Activated CD8-positive, alpha-beta memory T cell treated with anti-CD3 and anti-CD28 coated beads, Interleukin-2, amount 50 U/mL, for 1 hour (primary cell): ENCODE data around the gene GBGT1.

Source experiments
- DNase-seq: peaks from one replicate; pipeline ENCODE4 v3.0.0-alpha.2; 2020; ENCODE audit errors: extremely low read depth

GBGT1 gene

GRCh38 chr9:133125941-133126696 lies 37.6 kb downstream of the GBGT1 start:
- no peak for DNase-seq

GRCh38 chr9:133124907-133125275 lies 38.8 kb downstream of the GBGT1 start:
- DNase-seq, result no peak

GRCh38 chr9:133124123-133124906 lies 39.4 kb downstream of the GBGT1 start:
- no peak for DNase-seq

GRCh38 chr9:133122935-133123611 lies 40.6 kb downstream of the GBGT1 start:
- DNase-seq, result no peak

GRCh38 chr9:133122605-133122934 lies 41.1 kb downstream of the GBGT1 start:
- no peak for DNase-seq

- no peak for DNase-seq
These were observed 41.7 kb downstream of the GBGT1 start for GRCh38 chr9:133121915-133122550.

GRCh38 chr9:133121198-133121914 lies 42.4 kb downstream of the GBGT1 start, which contains the start of gene RALGDS:
Gene RALGDS (minus strand): TSS chr9:133121240. CDS start chr9:133121154, 86 bp downstream.
- DNase-seq, result peak; percentile 68

GRCh38 chr9:133120501-133121197 lies 43.1 kb downstream of the GBGT1 start:
- no peak for DNase-seq

GRCh38 chr9:133119846-133120500 lies 43.7 kb downstream of the GBGT1 start:
- DNase-seq, result no peak

- DNase-seq, result no peak
These were observed 44.4 kb downstream of the GBGT1 start for GRCh38 chr9:133119103-133119845.

- DNase-seq, result no peak
These were observed 45.1 kb downstream of the GBGT1 start for GRCh38 chr9:133118568-133118967.

GRCh38 chr9:133118179-133118520 lies 45.6 kb downstream of the GBGT1 start:
- no peak for DNase-seq

- no peak for DNase-seq
These were observed 46.2 kb downstream of the GBGT1 start for GRCh38 chr9:133117271-133118178.

GRCh38 chr9:133116346-133117231 lies 47.1 kb downstream of the GBGT1 start:
- no peak for DNase-seq

GRCh38 chr9:133115604-133116345 lies 47.9 kb downstream of the GBGT1 start:
- no peak for DNase-seq

GRCh38 chr9:133114886-133115603 lies 48.7 kb downstream of the GBGT1 start:
- DNase-seq, result no peak
